HuH-7 (cell line): ENCODE measurements around the gene OSBPL3.

Experiments
- DNase-seq: peaks from one replicate; pipeline ENCODE4 v3.0.0; 2011; ENCODE audit warnings: low spot score

Gene OSBPL3

DNA sequence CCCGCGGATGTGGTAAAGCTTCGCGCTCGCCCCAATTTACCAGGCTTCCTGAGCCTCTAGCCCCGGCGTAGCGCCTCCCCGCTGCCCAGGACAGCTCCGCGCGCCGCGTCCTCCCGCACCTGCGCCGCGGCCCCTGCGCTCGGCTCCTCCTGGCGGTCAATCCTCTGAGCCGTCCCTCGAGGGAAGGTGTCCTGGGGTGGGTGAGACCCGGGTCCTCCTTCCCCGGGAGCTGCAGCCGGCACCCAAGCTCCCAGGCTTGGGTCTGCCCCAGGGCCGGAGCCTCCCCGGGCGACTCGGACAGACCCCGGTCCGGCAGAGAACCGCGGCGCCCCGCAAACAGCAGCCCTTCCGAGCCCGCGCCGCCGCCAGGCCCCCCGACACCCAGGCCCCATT is 512 bp downstream of the OSBPL3 start:
- DNase-seq, result peak; percentile 81

DNA sequence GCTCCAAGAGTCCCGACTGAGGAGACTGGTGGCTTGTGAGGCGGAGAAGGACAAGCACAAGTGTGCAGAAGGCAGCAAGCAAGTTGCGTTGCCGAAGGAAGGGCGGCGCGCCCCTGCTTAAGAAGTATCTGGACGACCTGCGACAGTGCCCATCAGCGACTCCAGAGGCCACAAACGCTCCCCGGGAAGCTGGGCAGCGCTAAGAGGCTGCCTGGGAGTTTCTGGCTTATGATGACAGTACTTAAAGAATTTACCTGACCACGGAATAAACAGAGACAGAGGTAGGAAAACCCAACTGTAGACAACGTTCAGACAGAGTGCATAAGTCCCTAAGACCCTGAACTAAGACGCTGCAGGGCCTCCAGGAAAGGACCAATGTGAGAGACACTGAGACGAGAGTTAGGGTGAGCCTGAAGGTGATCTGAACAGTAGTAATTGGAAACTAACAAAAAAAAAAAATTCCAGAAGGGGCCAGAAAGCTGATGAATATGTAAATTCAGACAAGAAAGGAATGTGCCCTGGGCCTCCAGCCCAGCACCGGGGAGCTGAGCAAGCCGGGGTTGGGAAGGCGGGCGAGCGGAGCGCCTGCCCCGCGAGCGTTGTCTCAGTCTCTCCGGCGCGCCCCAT is 1.0 kb downstream of the OSBPL3 start:
- DNase-seq, result no peak

DNA sequence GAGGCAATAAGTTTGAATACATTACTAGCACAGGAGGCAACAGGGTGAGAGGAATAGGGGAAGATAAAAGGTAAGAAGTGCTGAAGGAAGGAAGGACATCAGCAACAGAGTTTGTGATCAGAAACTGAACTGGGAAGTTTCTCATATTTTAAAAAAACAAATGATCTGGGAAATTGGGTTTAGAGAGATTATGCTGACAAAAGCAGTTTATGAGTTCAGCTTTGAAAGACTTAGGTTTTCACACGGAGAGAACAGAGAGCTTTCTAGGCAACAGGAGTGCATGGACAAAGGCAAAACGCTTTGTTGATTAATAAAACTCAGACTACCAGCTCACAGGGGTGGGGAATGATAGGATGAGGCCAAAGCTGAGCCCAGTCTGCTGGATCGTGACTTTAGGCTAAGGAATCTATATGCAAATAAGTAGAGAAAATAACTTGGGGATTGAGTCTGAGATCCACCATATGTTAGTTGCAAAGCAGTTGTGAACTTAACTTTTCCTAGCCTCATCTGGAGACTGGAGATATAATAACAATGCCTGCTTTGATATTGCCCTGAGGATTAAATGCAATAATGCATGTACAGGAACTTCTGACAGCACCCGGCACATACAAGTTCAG is 4.2 kb downstream of the OSBPL3 start:
- DNase-seq, result no peak

DNA sequence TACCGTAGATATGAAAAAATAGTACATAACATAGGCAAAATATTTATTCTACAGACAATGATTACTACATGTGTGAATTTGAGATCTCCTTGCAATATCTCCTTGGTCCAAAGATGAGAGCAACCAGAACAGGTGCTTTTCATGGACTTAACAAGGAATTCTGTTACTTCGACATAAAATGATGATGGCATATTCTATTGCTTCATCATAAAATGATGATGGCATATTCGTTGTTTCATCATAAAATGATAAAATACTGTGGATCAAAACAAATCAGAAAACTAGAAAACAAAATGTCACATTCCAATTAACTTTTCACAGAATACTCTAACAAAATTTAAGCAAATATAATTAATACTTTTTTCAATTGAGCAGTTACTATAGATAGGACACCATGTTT is 4.8 kb downstream of the OSBPL3 start:
- DNase-seq, result no peak

DNA sequence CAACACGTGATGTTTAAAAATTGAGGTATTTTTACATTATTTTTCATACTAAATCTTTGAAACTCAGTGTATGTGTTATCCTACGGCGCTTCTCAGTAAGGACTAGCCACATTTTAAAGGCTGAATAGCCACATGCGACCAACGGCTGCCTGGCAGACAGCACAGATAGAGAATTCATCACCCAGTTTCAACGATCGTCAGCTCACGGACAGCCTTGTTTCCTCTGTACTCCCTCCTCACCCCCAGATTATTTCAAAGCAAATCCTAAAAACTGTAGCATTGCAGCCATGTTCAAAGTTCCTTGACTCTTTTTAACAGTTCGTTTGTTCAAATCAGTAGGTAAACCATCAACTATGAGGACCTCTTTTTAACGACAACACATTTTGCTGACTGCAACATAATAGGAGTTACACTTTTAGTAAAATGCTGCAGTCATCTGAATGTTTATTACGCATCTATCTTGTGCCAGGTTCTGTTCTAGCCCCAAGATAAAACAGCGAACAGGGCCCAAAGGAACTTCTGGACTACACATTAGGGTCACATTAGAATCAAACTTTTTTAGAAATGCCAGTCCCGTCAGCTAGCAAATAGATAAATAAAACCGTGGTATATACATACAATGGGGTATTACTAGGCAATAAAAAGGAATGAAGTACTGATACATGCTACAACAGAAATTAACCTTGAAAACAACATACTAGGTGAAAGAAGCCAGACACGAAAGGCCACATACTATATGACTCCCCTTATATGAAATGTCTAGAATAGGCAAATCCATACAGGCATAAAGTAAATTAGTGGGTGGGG is 5.7 kb downstream of the OSBPL3 start:
- no peak for DNase-seq

DNA sequence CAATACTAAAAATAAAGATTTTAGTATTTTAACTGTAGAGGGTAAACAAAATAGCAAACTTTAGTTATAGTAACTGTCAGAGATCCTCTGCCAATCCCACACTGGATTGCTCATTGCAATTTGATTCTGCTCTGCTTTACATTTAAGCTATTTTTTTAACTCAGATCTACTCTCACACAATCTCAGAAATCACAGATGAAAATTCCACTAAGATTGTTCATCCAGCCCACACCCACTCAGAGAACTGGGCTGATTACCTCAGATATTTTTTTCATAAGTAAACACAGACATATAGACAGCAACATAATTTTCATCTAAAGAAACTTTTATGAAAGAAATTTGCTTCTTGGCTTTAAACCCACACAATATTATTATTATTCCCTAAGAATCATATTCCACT is 7.0 kb downstream of the OSBPL3 start:
- DNase-seq, result no peak

DNA sequence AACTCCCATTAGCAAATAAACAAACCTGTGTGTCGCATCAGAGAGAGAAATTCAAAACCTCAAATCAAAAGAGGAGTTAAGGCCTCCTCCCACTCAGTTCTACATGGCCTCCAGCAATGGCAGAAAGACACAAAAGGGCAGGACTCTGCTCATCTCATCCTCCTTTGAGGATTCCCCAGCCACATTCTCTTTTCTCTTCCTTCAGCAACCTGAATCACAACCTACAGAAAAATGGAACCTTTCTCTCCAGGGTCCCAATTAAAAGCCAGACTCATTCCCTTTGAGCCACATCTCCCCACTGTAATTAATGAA is 7.9 kb downstream of the OSBPL3 start:
- DNase-seq, result no peak

DNA sequence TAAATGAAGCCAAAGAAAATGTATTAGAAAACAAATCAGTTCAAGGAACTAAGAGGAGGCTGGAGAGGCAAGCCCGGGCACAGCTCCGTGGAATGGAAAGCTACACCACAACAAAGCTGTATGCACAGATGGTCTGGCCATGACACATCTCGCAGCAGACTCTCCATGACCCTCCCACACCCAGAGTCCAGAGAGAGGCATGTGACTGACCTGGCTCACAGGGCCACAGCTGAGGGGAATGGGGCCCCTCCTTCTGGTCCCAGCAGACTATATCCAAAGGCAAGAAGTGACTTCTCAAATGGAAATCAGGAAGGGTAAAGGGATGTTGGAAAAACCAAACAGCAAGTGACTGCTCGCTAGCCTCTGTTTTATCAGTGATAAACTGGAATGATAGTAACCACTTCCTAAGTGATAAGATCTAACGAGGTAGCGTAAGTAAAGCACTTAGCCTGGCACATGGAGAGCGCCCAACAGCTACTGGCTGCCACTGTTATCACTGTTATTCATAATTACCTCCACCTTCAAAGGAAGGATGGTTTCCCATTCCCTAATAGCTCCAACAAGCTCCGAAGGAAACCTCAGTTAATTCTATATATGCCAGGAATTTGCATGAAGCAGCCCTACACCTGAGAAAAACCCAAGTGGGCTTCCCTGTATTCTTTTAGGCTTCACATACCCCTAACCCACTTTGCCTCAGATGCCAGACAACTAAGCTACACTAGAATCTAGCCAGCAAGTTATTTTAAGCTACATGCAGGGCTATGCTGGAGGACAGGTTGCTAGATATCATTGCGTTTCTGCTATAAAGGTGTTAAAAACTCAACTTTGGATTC is 8.4 kb downstream of the OSBPL3 start:
- DNase-seq, result no peak

DNA sequence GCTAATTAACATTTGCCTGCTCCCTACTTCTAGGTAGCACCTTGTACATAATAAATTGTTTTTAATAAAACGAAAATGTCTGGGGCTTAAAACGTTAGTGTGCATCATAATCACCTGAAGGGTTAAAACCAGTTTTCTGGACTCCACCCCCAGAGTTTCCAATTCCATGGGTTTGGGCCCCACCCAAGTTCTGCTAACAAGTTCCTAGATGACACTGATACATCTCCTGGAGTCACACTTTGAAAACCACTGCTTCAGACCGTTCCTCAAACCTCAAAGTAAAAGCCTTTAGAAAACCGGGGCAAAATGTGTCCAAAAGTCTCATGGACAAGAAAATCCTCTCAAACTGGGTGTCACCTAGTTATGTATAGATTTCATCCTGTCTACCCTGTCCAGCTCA is 9.3 kb downstream of the OSBPL3 start:
- DNase-seq, result no peak

DNA sequence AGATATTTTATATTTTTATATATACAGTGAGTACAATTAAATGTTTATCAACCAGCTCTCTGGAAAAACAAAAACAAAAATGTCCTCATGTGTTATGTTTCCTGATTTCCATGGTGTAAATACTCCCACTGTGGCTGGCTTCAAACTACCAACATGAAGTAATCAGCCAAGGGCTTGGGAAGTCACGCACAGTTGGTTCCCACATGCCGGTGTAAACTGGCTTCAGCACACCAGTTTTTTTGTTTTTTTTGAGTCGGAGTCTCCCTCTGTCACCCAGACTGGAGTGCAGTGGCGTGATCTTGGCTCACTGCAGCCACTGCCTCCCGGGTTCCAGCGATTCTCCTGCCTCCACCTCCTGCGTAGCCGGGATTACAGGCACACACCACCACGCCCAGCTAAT is 11.8 kb downstream of the OSBPL3 start:
- DNase-seq, result no peak

DNA sequence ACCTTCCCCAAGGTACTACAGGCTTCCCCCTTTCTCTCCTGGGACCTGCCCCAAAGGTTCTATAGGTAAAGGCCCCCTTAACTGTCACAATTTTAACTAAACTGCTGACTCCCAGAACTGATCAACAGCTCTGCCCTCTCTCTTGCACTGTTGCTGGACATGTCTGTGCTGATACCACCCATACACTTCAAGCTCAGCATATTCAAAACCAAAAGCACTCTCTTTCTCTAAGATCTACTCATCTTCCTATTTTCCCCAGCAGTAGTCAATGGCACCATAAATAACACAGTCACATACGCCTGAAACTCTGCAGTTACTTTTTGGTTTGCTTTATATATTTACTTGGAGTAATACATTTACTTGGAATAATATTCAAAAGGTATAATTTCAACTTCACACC is 12.3 kb downstream of the OSBPL3 start:
- no peak for DNase-seq

DNA sequence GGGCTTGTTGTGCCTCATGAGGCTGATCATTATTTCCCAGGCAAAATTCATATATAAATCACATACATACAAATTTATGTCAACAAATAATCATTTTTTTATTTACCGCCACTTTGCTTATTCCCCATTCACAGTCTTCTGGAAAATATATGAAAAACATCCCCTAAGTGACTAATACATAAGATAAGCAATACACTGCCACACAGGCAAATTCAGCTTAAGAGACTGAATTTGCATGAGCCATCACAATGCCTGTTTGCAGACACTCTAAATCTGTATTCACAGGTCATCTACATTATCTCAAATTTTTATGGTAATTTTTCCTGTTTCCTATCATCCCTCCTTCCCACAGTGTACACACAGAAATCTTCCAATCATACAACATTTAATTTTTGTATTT is 13.2 kb downstream of the OSBPL3 start:
- no peak for DNase-seq

DNA sequence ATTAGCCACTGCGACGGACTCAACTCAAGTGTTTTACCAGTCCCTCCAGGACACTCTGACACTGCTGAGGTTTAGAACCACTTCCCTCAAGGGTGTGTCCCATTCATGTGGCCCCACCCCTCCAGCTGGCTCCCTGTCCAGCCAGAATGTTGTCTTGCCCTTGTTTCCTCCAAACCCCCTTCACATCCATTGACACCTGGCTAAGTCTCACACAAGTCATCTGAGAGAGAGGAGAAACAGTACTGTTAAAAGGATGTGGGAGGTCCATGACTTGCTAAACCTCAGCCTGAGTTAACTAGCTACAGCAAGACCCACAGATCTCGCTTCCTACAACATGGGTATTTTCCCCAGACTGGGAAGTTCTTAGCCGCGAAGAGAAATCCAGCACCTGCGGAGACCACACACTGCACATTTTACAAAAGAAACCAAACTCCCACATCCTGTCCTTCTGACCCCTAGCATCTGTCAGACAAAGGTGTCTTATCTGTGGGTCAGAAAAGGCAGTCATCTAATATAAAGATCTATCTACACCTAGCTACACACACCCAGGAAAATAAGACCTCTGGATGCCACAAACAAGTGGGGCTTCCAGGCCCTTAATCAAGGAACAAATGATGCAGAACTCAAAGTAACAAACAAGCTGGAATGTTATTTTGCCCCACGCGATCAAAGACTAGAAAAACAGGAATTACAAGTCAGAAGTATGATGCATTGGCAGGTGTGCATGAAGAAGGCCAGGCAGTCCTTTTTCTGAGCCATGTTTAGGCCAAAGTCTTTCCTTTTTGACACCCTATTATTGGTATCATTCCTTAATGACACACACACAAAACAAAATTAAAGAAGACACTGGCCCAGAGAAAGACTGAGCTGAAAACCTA is 13.9 kb downstream of the OSBPL3 start:
- DNase-seq, result no peak

DNA sequence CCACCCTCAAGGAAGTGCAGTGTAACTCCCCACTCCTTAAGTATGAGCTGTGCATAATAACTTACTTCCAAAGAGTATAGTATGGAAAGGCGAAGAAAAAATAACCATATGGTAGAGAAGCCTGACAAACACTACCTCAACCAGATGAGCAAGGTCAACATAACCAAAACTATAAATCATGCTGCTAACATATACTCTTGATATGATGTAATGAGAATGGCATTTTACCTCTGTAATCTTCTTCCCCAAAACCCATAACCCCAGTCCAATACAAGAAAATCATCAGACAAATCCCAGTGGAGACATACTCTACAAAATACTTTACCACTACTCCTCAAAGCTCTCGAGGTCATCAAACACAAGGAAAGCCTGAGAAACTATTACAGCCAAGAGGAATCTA is 15.8 kb downstream of the OSBPL3 start:
- DNase-seq, result no peak

DNA sequence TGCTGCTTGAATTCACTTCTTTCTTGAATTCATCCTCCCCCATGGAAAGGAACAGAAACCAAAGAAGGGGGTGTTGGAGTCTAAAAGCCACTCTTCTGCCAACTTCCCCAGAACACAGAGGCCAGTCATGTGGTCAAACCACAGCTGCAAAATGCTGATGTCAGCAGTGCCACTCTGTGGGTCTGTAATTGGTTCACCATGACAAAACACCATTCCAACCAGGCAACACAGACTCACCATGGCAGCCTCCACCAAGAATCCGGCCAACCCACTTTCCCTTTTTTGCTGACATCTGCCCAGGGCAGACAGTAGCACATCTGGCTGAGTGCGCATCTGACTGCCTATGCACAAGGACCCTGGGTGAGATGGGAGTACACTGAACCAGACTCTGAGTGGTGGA is 16.8 kb downstream of the OSBPL3 start:
- DNase-seq, result no peak

DNA sequence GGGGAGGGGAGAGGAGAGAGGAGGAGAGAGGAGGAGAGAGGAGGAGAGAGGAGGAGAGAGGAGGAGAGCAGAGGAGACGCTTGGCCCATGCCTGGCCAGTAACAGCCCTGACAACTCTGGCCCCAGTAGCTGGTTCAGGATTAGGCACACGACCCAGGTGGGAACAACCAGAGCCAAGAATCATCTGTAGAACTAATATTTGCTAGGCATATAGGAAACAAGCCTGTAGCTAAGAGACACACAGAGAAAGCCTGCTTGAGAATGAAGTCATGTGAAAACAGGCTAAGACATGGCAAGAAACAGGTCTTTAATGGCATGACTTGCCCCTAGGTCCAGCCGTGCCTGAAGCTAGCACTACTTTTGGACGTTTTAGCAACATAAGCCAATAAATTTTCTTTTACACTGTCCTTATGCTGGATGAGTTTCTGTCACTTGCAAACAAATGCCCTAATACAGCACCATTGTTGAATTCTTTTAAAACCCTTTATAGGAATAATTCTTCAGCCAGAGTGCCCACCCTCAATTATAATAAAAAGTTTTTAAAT is 17.5 kb downstream of the OSBPL3 start:
- no peak for DNase-seq

DNA sequence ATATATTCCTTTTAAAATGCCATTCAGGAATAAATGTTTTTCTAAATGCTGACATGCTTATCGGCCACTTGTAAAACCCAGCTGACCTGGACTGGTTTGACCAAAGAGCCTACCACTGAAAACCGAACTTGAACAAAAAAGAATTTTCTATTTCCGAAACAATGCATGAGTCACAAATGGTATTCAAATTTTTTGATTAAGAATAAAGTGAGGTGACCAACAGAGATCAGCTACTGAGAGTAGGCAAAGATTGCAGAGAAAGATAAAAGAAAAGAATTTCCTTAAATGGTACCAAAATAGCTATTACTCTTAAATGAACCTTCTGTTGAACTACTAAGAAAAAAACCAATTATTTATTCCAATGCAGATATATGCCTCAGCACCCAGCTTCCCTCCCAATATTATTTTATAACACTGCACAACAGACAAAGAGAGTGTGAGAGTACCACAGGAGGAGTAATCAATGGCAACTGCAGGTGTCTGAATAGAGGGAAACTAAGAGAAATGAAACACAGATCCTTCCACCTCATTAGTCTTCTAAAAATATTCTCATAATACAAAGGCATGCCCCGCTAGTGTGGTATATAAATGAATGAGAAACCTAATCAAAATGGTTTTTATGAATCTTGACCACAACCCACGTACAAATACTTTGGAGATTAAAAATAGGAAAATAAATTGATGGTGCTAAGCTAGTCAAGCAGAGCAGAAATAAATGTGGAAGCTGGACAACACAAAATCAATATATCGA is 20.1 kb downstream of the OSBPL3 start:
- DNase-seq, result no peak

DNA sequence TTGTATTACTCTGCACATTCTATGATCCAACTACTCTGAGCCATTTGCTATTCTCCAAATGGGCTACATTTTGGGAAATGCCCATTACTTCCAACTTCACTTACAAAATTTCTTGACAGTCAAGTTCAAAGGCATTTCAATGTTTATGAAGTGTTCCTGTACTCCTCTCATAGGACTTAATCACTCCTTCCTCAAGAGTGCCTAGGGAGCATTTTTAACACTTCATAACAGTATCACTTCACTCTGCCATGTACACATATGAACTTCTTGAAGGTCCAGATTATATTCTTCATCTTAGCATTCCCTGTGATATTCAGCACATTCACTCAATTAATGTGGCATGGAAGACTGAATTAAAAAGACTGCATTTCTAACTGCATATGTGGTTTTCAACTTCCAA is 21.6 kb downstream of the OSBPL3 start:
- DNase-seq, result no peak

DNA sequence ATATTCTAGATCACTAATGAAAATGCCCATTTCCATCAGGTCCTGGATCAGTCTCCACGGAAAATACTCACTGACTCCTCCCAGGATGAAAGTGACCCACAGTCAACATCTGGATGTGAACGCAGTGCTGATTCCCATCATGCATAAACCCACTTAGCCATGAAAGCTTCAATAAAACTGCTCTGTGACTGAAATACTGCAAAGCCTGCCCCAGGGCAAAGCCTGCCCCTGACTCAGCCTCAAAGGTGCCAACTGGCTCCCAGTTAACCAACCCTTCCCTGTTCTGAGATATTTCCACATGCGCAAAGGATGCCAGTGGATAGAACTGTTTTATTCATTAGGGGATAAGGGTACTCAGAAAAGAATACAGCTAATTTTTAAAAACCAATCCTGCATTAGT is 24.0 kb downstream of the OSBPL3 start:
- no peak for DNase-seq

DNA sequence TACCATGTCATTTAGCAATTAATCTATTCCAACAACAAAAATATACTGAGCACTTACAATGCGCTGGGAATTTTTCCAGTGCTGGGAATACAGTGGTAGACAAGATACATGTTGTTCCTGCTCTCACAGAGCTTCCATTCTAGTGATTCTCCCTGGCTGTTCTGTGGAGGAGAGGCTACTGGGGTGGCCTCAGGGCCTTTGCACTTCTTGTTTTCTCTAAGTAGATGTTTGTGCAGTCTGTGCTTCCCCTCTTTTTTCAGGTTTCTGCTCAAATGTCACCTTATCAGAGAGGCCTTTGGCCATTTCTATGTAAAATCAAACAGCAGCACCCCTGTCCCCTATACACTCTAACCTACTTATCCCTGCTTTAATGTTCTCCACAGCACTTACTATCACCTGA is 24.7 kb downstream of the OSBPL3 start:
- DNase-seq, result no peak

DNA sequence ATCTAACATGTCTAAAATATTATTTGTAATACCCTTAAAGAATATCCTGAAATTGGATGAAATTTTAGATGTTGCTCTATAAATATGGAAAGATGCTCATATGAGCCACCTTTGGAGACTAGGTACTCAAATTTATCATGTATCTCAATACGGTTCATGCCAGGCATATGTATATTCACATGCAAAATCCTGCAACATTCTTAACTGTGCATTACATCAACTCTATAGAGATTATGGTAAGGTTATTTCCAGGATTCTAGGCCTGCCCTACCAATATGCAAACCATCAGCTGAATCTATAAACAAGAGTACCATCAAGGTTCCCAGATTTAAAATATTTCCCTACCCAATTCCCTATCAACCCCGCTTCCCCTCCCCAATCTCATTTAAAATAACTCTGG is 27.5 kb downstream of the OSBPL3 start:
- DNase-seq, result no peak
